HEK293 (cell line): ENCODE results near the gene ZSCAN20.
A peak's percentile ranks its signal among the peaks of the same experiment; 100 is the strongest.

ENCODE experiments used
- HIC1 ChIP-seq: fragments of 450-650 bp; formaldehyde crosslinking; IDR thresholded peaks from 2 replicates; pipeline ENCODE4 v1.5.1; 2016; ENCODE audit warnings: missing biosample characterization, missing genetic modification characterization
- INSM2 ChIP-seq: fragments of 450-650 bp; formaldehyde crosslinking; IDR thresholded peaks from 2 replicates; pipeline ENCODE4 v1.5.1; 2016; ENCODE audit warnings: missing biosample characterization, missing genetic modification characterization
- KLF8 ChIP-seq: fragments of 450-650 bp; formaldehyde crosslinking; IDR thresholded peaks from 2 replicates; pipeline ENCODE4 v1.5.1; 2016; ENCODE audit warnings: missing biosample characterization, missing genetic modification characterization
- PRDM6 ChIP-seq: fragments of 450-650 bp; formaldehyde crosslinking; IDR thresholded peaks from 2 replicates; pipeline ENCODE4 v1.5.1; 2017; ENCODE audit warnings: missing biosample characterization, missing genetic modification characterization
- TSHZ1 ChIP-seq: fragments of 450-650 bp; formaldehyde crosslinking; IDR thresholded peaks from 2 replicates; pipeline ENCODE4 v1.5.1; 2016; ENCODE audit warnings: missing biosample characterization, missing genetic modification characterization, borderline replicate concordance
- ZBTB17 ChIP-seq: fragments of 450-650 bp; formaldehyde crosslinking; IDR thresholded peaks from 2 replicates; pipeline ENCODE4 v1.5.1; 2016; ENCODE audit warnings: missing biosample characterization, missing genetic modification characterization
- ZBTB21 ChIP-seq: fragments of 450-650 bp; formaldehyde crosslinking; IDR thresholded peaks from 2 replicates; pipeline ENCODE4 v1.5.1; 2017; ENCODE audit warnings: missing biosample characterization, missing genetic modification characterization
- ZBTB48 ChIP-seq: fragments of 450-650 bp; formaldehyde crosslinking; IDR thresholded peaks from 2 replicates; pipeline ENCODE4 v1.5.1; 2016; ENCODE audit warnings: missing biosample characterization, missing genetic modification characterization
- ZFP69B ChIP-seq: fragments of 450-650 bp; formaldehyde crosslinking; IDR thresholded peaks from 2 replicates; pipeline ENCODE4 v1.5.1; 2016; ENCODE audit warnings: missing biosample characterization, missing genetic modification characterization
- ZNF121 ChIP-seq: fragments of 450-650 bp; formaldehyde crosslinking; IDR thresholded peaks from 2 replicates; pipeline ENCODE4 v1.5.1; 2016; ENCODE audit warnings: missing biosample characterization, missing genetic modification characterization
- ZNF248 ChIP-seq: fragments of 450-650 bp; formaldehyde crosslinking; IDR thresholded peaks from 2 replicates; pipeline ENCODE4 v1.5.1; 2017; ENCODE audit warnings: missing biosample characterization, missing genetic modification characterization
- ZNF292 ChIP-seq: fragments of 450-650 bp; formaldehyde crosslinking; IDR thresholded peaks from 2 replicates; pipeline ENCODE4 v1.5.1; 2016; ENCODE audit warnings: low read depth, missing biosample characterization, missing genetic modification characterization, borderline replicate concordance
- ZNF354C ChIP-seq: fragments of 450-650 bp; formaldehyde crosslinking; IDR thresholded peaks from 2 replicates; pipeline ENCODE4 v1.5.1; 2016; ENCODE audit warnings: missing biosample characterization, missing genetic modification characterization, low read depth, borderline replicate concordance
- ZNF423 ChIP-seq: fragments of 450-650 bp; formaldehyde crosslinking; IDR thresholded peaks from 2 replicates; pipeline ENCODE4 v1.5.1; 2016; ENCODE audit warnings: missing biosample characterization, missing genetic modification characterization
- ZNF692 ChIP-seq: fragments of 450-650 bp; formaldehyde crosslinking; IDR thresholded peaks from 2 replicates; pipeline ENCODE4 v1.5.1; 2016; ENCODE audit warnings: missing biosample characterization, missing genetic modification characterization
- TF ChIP-seq, protein P1 (sequence below): fragments of 450-650 bp; formaldehyde crosslinking; IDR thresholded peaks from 2 replicates; pipeline ENCODE4 v1.5.1; 2016; ENCODE audit warnings: missing biosample characterization, missing genetic modification characterization
- TF ChIP-seq, protein P2 (sequence below): fragments of 450-650 bp; formaldehyde crosslinking; IDR thresholded peaks from 2 replicates; pipeline ENCODE4 v1.5.1; 2016; ENCODE audit warnings: missing biosample characterization, missing genetic modification characterization

The ZSCAN20 gene

GRCh38 chr1:33433509-33434362 is 38.7 kb upstream of the ZSCAN20 start (continued):
- peak; percentile 10; the same call in 1 of the 2 replicates for TF ChIP-seq TSHZ1
- peak; percentile 24; the same call in 1 of the 2 replicates for TF ChIP-seq ZNF423
- TF ChIP-seq INSM2 (tag by site-specific recombination): 0 out of 2 replicates have a peak, but pooled peaks have one; percentile 43
- TF ChIP-seq ZNF248 (tag by site-specific recombination): 0 out of 2 replicates have a peak, but pooled peaks have one; percentile 42
- TF ChIP-seq ZNF292 (tag by site-specific recombination): no peak
- peak; percentile 42; the same call in 1 of the 2 replicates for TF ChIP-seq PRDM6 (tag by site-specific recombination)
- TF ChIP-seq KLF8 (tag by site-specific recombination): peak; percentile 68
- TF ChIP-seq ZNF692 (tag by site-specific recombination): peak; percentile 63; the same call in 1 of the 2 replicates
- TF ChIP-seq, protein P1, sequence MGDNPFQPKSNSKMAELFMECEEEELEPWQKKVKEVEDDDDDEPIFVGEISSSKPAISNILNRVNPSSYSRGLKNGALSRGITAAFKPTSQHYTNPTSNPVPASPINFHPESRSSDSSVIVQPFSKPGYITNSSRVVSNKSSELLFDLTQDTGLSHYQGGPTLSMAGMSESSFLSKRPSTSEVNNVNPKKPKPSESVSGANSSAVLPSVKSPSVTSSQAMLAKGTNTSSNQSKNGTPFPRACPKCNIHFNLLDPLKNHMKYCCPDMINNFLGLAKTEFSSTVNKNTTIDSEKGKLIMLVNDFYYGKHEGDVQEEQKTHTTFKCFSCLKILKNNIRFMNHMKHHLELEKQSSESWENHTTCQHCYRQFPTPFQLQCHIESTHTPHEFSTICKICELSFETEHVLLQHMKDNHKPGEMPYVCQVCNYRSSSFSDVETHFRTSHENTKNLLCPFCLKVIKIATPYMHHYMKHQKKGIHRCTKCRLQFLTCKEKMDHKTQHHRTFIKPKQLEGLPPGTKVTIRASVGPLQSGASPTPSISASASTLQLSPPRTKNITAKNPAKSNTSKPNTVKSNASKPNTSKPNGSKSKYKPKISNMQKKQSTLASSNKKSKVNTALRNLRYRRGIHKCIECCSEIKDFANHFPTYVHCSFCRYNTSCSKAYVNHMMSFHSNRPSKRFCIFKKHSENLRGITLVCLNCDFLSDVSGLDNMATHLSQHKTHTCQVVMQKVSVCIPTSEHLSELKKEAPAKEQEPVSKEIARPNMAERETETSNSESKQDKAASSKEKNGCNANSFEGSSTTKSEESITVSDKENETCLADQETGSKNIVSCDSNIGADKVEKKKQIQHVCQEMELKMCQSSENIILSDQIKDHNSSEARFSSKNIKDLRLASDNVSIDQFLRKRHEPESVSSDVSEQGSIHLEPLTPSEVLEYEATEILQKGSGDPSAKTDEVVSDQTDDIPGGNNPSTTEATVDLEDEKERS (tag by site-specific recombination): no peak
- TF ChIP-seq, protein P2, sequence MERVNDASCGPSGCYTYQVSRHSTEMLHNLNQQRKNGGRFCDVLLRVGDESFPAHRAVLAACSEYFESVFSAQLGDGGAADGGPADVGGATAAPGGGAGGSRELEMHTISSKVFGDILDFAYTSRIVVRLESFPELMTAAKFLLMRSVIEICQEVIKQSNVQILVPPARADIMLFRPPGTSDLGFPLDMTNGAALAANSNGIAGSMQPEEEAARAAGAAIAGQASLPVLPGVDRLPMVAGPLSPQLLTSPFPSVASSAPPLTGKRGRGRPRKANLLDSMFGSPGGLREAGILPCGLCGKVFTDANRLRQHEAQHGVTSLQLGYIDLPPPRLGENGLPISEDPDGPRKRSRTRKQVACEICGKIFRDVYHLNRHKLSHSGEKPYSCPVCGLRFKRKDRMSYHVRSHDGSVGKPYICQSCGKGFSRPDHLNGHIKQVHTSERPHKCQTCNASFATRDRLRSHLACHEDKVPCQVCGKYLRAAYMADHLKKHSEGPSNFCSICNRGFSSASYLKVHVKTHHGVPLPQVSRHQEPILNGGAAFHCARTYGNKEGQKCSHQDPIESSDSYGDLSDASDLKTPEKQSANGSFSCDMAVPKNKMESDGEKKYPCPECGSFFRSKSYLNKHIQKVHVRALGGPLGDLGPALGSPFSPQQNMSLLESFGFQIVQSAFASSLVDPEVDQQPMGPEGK (tag by site-specific recombination): peak; percentile 82
- TF ChIP-seq ZNF121 (tag by site-specific recombination): no peak
- TF ChIP-seq ZNF354C: no peak
- 0 out of 2 replicates have a peak, but pooled peaks have one; percentile 26 for TF ChIP-seq ZFP69B (tag by site-specific recombination)
- TF ChIP-seq ZBTB21 (tag by site-specific recombination): peak; percentile 46; the same call in 1 of the 2 replicates
- TF ChIP-seq ZBTB48 (tag by site-specific recombination): peak; percentile 72; the same call in 1 of the 2 replicates
- no peak for TF ChIP-seq ZBTB17 (tag by site-specific recombination)
- TF ChIP-seq HIC1: peak; percentile 71
